Measurements from ENCODE around the gene TBC1D10A.
A peak's percentile ranks its signal among the peaks of the same experiment; 100 is the strongest.

TBC1D10A gene

GRCh38 chr22:30265131-30265720 lies 61.5 kb downstream of the TBC1D10A start:
- no peak for DNase-seq

- no peak for DNase-seq
Measured at GRCh38 chr22:30263883-30264282, 62.9 kb downstream of the TBC1D10A start.

- peak; percentile 59 for DNase-seq
Measured at GRCh38 chr22:30262917-30263741, 63.6 kb downstream of the TBC1D10A start.

- no peak for DNase-seq
Measured at GRCh38 chr22:30262112-30262511, 64.6 kb downstream of the TBC1D10A start.

GRCh38 chr22:30261134-30261533 lies 65.6 kb downstream of the TBC1D10A start:
- DNase-seq, result no peak

GRCh38 chr22:30260682-30261081 lies 66.1 kb downstream of the TBC1D10A start:
- DNase-seq, result no peak

GRCh38 chr22:30260276-30260675 lies 66.5 kb downstream of the TBC1D10A start:
- DNase-seq, result no peak

GRCh38 chr22:30254314-30254713 lies 72.4 kb downstream of the TBC1D10A start:
- DNase-seq, result no peak

GRCh38 chr22:30253205-30253852 lies 73.4 kb downstream of the TBC1D10A start:
- DNase-seq, result peak; percentile 82

- DNase-seq, result no peak
Measured at GRCh38 chr22:30252411-30253204, 74.1 kb downstream of the TBC1D10A start.

- peak; percentile 86 for DNase-seq
Measured at GRCh38 chr22:30251711-30252110, 75.0 kb downstream of the TBC1D10A start.

GRCh38 chr22:30250661-30251267 lies 76.0 kb downstream of the TBC1D10A start:
- DNase-seq, result peak; percentile 57

GRCh38 chr22:30250039-30250565 lies 76.6 kb downstream of the TBC1D10A start:
- no peak for DNase-seq

GRCh38 chr22:30249049-30250038 lies 77.4 kb downstream of the TBC1D10A start:
- DNase-seq, result no peak

GRCh38 chr22:30248484-30248883 lies 78.3 kb downstream of the TBC1D10A start:
- no peak for DNase-seq

- no peak for DNase-seq
Measured at GRCh38 chr22:30247974-30248373, 78.8 kb downstream of the TBC1D10A start.

GRCh38 chr22:30247561-30247960 lies 79.2 kb downstream of the TBC1D10A start:
- no peak for DNase-seq

GRCh38 chr22:30246814-30247376 lies 79.8 kb downstream of the TBC1D10A start:
- peak; percentile 71 for DNase-seq

- DNase-seq, result no peak
Measured at GRCh38 chr22:30245985-30246813, 80.5 kb downstream of the TBC1D10A start, which contains the start of gene LIF. Gene LIF (minus strand): TSS chr22:30246759. CDS start chr22:30246695, 64 bp downstream.

Data from fibroblast of skin of right biceps (primary cell).